ENCODE results near the gene ENOPH1.
"Not testable (repeated sequence)": the region's sequence is repeated elsewhere in the genome, so short reads cannot be mapped to it uniquely, and the experiment has no call there.

The ENOPH1 gene

DNA sequence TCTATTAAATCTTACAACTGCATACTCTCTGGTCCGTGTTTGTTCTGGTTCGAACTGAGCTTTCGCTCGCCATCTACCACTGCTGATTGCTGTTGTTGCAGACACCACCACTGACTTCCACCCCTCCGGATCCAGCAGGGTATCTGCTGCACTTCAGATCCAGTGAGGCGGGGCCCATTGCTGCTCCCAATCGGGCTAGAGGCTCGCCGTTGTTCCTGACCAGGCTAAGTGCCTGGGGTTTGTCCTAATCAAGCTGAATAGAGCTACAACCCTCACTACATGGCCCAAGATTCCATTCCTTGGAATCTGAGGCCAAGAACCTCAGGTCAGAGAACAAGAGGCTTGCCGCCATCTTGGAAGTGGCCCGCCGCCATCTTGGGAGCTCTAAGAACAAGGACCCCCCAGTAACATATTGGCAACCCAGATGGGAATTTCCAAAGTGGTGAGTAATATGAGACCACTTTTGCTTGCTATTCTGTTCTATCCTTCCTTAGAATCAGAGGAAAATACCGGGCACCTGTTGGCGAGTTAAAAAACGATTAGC is 43.3 kb downstream of the ENOPH1 start:
- DNase-seq: no peak

DNA sequence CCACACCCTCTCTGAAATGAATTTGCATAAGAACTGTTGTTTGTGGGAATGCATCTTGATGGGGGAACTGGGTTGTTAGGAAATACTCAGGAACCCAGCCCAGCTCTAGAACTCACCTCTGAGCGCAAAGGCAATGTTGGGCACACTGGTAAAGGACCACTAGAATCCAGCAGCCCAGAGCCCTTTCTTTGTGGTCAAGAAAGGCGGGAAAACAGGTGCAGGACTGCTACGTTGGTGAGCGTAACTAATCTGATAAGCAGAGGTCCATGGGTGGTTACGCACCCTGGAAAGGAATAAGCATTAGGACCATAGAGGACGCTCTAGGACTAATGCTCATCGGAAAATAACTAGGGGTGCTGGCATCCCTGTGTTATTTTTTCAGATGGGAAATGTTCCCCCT is 45.5 kb downstream of the ENOPH1 start:
- DNase-seq: not testable (repeated sequence)

GRCh38 chr4:82477469-82477868 is 47.1 kb downstream of the ENOPH1 start:
- not testable (repeated sequence) for DNase-seq

GRCh38 chr4:82479562-82479961 is 49.2 kb downstream of the ENOPH1 start:
- DNase-seq: no peak

- DNase-seq: no peak
Observed at GRCh38 chr4:82480771-82481505, 50.5 kb downstream of the ENOPH1 start.

DNA sequence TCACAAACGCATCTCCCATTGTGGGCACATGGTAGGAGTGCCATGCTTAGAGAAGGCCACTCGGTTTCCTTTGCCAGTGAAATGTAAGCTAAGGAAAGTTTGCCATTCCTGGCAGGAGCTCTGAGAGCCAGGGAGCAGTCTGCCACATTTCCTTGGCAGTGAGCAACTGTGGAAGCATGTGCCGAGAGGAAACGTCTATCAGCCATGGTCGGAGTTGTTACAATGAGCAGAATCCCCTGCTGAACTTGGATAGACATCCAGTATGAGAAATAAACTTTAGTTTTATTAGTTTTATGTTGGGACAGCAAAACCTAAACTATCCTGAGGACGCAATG is 51.1 kb downstream of the ENOPH1 start:
- DNase-seq: no peak

GRCh38 chr4:82482387-82482786 is 52.0 kb downstream of the ENOPH1 start:
- DNase-seq: no peak

DNA sequence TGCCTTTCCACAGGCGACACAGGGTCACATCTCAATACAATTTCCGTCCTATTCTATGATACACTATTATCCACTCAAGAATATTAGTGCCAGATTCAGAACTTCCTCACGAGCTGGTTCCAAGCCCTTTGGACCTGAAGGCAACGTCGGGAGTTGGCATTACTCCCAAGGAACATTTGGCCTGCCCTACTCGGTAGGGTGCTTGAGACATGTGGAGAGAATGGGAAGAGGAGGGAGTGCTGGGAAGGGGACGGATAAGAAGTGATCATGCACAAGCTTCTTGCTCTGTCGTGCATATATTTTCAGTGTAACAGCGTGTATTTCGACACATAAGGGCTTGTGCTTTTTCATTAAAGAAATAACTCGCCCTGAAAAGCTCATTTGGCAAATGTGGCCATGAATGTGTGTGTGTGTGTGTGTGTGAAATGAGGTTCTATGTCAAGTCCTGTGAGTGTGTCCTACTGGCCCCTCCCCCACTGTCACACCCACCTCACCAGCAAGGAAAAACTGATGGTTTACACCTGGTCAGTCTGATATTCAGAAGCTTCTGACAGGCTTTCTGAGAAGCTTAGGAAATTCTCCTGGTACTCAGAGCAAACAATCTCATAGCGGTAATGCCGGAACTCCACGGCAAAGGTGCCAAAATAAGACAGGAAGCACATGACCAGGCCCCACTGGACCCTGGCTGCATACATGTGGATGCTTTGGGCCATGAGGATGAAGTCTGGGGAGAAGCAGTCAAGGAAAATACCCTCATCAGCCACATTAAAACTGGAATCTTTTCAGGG is 54.8 kb downstream of the ENOPH1 start:
- no peak for DNase-seq

DNA sequence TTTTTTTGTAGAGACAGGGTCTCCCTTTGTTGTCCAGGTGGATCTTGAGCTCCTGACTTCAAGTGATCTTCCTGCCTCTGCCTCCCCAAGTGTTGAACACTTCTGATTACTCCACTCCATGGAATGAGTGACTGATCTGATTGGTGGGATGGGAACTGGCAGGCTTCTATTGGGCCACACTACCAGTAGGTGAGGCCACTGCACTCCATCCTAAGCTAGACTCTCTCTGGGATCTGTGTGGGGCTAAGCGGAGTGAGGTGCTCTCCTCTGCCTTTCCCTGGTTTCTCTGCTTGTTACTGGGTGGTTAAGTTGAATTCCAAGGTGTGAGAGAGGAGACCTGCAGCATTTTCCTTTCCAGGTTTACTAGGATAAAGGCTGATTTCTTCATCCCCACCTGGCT is 58.7 kb downstream of the ENOPH1 start:
- no peak for DNase-seq

DNA sequence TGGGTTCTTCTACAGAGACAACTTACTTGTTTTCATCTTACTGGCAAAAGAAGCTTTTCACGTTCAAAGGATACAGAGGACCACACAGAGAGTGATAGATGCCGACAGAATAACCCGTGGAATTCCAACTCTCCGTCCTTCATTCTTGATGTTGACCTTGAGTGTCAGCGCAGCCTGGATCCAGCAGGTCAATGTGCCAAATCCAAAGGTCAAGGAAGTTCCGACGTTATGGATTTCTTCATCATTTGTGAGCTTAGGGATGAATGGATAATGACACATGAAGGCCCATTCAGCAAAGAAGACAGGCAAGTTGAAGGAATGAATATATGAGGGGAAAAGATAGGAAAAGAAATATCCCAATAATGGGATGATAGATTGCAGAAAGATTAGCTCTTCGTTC is 59.6 kb downstream of the ENOPH1 start:
- DNase-seq: no peak

DNA sequence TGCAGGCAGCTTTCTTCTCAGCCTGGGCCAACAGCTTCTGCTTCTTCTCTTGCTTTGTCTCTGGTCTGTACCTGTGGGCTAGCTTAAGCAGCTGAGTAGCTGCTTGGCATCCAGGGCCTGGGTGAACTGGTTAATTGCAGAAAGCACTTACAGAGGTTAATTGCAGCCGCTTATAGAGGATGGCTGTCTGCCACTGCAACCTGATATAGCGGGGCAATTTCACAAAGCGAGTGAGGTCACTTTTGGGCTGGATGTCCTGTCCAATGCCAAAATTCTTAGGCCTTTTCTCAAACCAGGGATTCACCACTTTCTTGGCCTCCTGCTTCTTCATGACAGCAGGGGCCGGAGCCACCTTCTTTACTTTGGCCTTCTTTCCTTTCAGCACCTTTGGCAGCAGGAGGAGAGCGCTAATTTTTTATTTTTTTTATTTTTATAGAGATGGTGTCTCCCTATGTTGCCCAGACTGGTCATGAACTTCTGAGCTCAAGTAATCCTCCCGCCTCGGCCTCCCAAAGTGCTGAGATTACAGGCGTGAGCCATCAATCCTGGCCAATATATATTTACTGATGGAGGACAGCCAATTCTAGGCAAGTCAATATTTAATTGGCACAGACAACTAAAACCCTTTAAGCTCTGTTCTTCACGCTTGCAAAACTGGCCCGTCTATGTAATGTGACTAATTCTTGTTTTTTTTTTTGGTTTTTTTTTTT is 61.0 kb downstream of the ENOPH1 start:
- no peak for DNase-seq

DNA sequence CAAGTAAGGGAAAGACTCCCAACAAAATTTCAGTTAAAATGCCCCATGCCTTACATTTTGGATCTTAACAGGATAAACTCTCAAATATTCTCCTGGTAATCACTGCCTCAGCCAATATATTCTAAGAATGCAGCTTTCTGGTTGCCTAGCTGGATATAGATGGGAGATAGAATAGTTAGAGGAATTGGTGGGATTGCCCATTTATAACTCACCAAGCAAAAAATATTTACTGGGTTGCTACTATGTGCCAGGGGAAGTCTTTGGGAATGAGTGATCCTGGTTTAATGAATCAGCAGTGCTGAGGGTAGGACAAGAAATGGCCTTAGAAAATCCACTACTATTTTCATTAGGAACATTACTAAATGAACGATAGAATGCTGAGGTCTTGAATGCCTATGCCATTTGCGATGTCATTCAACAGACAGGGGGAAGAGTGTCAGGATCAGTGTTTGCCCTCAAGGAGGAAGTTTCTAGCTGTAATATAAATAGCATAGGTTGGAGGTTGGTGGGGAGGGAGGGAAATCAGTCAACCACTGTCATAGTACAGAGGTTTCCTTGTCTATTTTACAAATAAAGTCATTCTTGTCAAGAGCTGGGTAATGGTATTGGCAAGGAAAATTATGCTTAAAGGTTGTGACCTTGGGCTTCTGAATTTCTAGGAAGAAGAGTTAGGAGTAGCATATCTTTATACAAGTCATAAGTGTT is 63.5 kb downstream of the ENOPH1 start:
- DNase-seq: no peak

- DNase-seq: no peak
Observed at GRCh38 chr4:82495666-82496065, 65.3 kb downstream of the ENOPH1 start.

- DNase-seq: no peak
Observed at GRCh38 chr4:82496349-82496748, 66.0 kb downstream of the ENOPH1 start.

DNA sequence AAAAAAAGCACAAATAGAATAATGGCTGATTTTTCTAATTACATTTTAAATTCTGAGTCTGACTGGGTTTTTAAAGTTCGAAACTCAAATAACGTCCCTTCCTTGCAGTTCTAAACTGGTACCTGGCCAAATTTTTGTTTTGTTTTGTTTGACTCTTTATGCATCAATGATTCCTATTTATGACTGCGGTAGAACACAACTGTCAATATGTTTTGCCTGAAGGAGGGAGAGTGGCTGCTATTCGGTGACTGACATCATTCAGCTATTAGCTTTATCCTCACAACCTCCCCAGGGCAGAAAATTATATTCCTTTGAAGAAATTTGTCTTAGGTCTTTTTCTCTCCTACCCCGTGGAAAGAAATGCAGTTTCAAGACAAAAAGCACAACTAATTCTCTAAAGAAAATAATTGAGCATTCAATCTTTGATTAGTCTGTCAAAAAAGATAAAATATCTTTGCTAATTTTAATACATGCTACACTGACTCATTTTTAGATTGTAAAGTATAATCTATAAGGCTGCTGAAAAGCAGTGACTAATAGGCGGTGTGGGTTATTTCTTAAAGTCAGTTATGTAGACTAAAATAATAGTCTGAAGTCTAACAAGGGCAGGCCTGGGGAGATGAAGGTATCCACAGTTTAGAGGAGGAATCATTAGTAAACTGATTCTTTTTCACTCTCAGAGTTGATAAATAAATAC is 69.5 kb downstream of the ENOPH1 start:
- no peak for DNase-seq

DNA sequence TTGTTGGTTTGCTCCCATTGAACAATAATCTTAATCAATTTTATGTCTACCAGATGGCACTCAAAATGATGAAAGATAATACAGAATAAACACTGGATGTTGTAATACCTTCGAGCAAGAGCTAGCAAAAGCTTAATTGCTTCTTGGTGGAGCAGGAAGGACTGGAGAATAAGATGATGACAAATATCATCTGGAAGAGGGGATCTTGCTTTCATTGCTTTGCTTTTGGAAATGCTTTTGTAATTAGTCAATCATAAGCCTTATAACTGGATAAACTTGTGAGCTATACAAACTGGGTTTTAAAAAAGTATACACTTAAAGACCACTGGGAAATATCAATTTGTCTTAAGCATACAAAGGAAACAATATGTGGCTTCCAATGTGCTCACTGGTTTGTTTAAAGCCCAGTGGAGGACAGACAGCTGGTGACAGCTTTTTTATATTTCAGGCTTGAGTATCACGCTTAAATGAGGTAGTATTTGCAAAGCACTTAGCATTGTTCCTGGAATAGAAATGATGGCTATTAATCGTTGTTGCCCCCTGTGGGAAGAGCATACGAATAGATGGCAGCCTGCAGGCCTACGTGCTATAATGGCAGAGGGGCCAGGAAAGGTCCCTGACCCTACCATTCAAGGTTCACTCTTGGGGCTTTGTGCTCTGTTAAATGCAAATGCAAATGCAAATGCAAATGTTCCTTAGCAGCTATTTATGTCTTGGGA is 70.2 kb downstream of the ENOPH1 start:
- no peak for DNase-seq

GRCh38 chr4:82501154-82501442 is 70.7 kb downstream of the ENOPH1 start:
- DNase-seq: no peak

- DNase-seq: no peak
Observed at GRCh38 chr4:82508011-82508410, 77.6 kb downstream of the ENOPH1 start.

DNA sequence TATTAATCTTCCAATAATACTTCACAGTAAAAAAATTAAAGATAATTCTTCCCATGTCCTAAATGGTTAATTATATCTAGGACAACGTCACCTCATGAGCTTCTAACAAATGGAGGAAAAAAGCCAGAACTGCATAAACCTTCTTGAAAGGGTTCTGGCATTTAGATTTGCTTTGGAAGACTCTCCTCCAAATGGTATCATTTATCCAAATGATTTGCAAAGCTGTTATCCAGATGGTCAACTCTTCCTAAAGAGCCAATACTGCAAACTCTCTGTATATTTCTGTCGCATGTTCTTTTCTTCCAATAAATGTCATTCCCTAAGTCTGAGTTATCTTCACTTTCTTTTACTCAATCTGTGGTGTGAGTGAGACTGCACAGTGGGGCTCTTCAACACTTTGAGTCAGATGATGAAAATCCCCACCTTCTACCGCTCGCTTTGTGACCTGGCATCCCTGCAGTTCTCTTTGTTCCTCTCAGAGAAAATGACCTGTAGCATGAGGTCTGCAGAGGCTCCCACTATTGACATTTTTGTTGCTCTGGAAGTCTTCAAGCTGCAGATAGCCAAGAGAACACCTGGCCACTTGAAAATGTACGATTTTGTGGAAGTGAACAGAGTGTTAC is 78.5 kb downstream of the ENOPH1 start:
- DNase-seq: no peak

GRCh38 chr4:82510216-82510615 is 79.8 kb downstream of the ENOPH1 start:
- DNase-seq: no peak
